Esophagus squamous epithelium (tissue), 4 donors: ENCODE data around the gene NUP155.

ENCODE experiments used
- POLR2A ChIP-seq, 4 donors: fragments of 450-650 bp; IDR thresholded peaks; one replicate each; pipeline ENCODE4 v1.6.1; 2017; ENCODE audit warnings: antibody characterized with exemption in 4 of 4, mild to moderate bottlenecking in 4 of 4, moderate library complexity in 3 of 4
- TF ChIP-seq, protein P1 (sequence below), 6 experiments: fragments of 450-650 bp in 4 of 6; fragments of 200-600 bp in 2 of 6; sonication (generic) in 2 of 6; IDR thresholded peaks; one replicate each; pipeline ENCODE4 v1.5.1; 2016 to 2019; ENCODE audit warnings: antibody characterized with exemption in 6 of 6, mild to moderate bottlenecking in 4 of 6, moderate library complexity in 4 of 6

- peak in 2 of 4 donors; percentile 58 to 60 for TF ChIP-seq POLR2A (IDR thresholded peaks at IDR 0.05)
- TF ChIP-seq, protein P1, sequence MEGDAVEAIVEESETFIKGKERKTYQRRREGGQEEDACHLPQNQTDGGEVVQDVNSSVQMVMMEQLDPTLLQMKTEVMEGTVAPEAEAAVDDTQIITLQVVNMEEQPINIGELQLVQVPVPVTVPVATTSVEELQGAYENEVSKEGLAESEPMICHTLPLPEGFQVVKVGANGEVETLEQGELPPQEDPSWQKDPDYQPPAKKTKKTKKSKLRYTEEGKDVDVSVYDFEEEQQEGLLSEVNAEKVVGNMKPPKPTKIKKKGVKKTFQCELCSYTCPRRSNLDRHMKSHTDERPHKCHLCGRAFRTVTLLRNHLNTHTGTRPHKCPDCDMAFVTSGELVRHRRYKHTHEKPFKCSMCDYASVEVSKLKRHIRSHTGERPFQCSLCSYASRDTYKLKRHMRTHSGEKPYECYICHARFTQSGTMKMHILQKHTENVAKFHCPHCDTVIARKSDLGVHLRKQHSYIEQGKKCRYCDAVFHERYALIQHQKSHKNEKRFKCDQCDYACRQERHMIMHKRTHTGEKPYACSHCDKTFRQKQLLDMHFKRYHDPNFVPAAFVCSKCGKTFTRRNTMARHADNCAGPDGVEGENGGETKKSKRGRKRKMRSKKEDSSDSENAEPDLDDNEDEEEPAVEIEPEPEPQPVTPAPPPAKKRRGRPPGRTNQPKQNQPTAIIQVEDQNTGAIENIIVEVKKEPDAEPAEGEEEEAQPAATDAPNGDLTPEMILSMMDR (IDR thresholded peaks at IDR 0.05) = peak in 2 of 6 experiments; percentile 7 to 47
Observed at GRCh38 chr5:37370864-37371726, at the start of gene NUP155.
